NCI-H2227 (cell line): ENCODE data around the gene DSCAML1.
"Not testable (repeated sequence)": the region's sequence is repeated elsewhere in the genome, so short reads cannot be mapped to it uniquely, and the experiment has no call there.

Source experiments
- DNase-seq: peaks from one replicate; lab custom pipeline; 2025; ENCODE audit not compliant: unreplicated experiment; lab: John Stamatoyannopoulos, UW

Gene DSCAML1

DNA sequence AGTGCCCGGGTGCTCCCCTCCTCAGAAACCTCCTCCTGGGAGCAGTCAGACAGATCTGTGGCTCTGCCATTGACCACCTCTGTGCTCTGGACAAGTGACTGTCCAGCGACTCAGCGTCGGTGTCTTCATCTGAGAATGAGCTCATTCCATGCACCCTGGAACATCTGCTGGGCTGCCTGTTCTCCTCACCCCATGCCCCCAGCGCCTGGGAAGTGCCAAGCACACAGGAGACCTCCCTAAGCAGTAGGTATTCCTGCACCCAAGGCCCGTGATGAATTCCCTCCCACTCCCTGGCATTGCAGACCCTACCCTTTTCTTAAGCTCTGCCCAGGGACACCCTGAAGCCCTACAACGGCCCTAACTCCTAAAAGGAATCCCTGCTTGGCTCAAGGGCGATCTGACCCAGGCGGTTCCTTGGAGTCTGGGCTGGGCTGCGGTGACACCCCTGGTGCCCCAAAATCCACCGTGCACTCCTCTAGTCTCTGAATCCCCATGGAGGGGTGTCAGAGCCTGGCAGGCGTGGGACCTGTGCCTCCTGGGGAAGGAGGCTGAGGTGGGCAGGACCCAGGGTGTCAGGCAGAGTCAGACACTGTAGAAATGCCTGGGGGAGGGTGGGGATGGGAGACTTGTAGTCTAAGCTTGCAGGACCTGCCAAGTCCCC lies 377.4 kb downstream of the DSCAML1 start:
- no peak for DNase-seq

- DNase-seq: no peak
Observed at GRCh38 chr11:117418737-117419481, 378.1 kb downstream of the DSCAML1 start.

GRCh38 chr11:117417856-117418255 lies 379.2 kb downstream of the DSCAML1 start:
- DNase-seq: no peak

DNA sequence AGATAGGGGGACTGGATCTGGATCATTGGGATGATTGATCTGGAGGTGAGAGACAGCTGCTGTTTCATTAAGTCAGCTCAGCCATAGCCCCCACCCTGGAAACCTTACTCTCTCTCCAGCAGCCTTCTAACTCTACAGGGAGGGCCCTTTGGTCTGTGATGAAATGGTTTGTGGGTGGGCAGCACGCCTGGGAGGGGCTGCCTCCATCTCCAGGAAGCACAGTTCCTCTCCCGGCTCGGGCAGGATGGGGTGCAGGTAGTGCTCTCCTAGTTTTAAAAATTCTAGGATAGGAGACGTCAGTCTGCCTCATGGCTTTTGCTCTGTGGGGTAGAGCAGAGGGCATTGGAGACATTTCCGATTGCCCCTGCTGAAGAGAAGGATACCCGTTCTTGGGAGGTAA lies 379.7 kb downstream of the DSCAML1 start:
- no peak for DNase-seq

GRCh38 chr11:117415358-117415896 lies 381.6 kb downstream of the DSCAML1 start:
- no peak for DNase-seq

- DNase-seq: no peak
Observed at GRCh38 chr11:117414724-117415123, 382.3 kb downstream of the DSCAML1 start.

DNA sequence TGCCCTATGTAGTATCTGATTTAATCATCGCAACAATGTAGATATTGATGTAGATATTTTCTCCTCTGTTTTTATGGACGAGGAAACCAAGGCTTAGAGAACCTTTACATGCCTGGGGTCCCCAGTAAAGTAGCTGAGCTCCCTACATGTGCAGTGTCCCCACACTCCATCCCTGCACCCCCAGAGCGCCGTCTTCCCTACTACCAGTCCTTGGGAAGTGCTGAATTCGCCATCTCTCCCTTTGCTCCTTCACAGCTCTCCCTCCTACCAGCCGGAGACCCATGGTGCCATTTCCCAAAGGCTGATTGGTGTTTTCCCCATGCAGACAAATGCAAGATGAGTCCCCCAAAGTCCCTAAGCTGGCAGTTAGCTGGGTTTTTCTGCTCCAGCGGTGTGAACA lies 383.4 kb downstream of the DSCAML1 start:
- DNase-seq: no peak

DNA sequence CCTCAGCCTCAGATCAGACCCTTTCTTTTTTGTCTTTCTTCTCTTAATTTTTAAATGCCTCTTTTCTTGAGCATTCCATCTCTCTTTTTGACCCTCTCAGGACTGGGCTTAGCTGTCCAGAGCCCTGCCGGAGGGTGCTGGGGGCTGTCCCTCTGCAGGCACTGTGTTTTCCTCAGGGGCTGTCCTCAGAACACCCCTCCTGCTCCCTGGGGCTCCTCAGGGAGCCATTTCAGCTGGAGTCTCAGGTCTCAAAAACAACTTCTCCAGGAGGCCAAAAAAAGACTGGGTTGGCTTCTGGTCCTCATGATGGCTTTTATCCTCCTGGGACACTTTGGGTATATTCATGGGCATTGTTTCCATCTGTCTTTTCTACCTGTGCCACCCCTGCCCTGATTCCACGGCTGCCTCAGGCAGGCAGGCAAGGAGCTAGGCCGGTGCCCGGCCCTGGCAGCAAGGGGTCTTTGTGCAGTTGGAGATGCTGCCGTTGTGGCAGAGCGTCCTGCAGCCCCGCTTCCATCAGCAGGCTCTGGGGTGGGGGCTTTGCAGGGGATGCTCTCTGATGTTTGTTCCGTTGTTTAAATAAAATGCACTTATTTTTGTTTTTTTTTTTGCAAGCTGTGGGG lies 384.3 kb downstream of the DSCAML1 start:
- no peak for DNase-seq

GRCh38 chr11:117412176-117412575 lies 384.8 kb downstream of the DSCAML1 start:
- no peak for DNase-seq

DNA sequence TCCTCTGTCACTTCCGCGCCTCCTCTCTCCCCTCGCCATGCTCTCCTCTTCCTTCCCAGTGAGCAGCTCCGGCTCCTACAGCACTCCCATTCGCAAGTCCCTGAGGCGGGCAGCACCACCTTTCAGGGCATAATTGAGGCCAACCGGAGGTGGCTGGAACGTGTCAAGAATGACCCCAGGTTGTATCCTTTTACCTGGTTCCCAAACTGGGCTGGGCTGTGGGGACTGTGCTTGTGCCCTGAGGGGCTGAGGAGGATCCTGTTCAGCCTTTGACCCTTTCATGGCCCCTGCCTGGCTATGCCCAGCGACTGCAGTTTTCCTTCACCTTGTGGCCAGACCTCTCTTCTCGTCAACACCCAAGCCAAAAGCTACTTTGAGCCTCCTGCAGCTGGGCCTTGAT lies 385.3 kb downstream of the DSCAML1 start:
- DNase-seq: no peak

GRCh38 chr11:117410861-117411710 lies 385.9 kb downstream of the DSCAML1 start:
- DNase-seq: peak; percentile 82

- DNase-seq: no peak
Observed at GRCh38 chr11:117410238-117410637, 386.8 kb downstream of the DSCAML1 start.

- no peak for DNase-seq
Observed at GRCh38 chr11:117409511-117409910, 387.5 kb downstream of the DSCAML1 start.

GRCh38 chr11:117408356-117408755 lies 388.7 kb downstream of the DSCAML1 start:
- DNase-seq: no peak

- DNase-seq: no peak
Observed at GRCh38 chr11:117407016-117407415, 390.0 kb downstream of the DSCAML1 start.

GRCh38 chr11:117405898-117406297 lies 391.1 kb downstream of the DSCAML1 start:
- DNase-seq: not testable (repeated sequence)

GRCh38 chr11:117399100-117399840 lies 397.7 kb downstream of the DSCAML1 start:
- not testable (repeated sequence) for DNase-seq

- DNase-seq: not testable (repeated sequence)
Observed at GRCh38 chr11:117398618-117399017, 398.4 kb downstream of the DSCAML1 start.

GRCh38 chr11:117396970-117397369 lies 400.0 kb downstream of the DSCAML1 start:
- no peak for DNase-seq

DNA sequence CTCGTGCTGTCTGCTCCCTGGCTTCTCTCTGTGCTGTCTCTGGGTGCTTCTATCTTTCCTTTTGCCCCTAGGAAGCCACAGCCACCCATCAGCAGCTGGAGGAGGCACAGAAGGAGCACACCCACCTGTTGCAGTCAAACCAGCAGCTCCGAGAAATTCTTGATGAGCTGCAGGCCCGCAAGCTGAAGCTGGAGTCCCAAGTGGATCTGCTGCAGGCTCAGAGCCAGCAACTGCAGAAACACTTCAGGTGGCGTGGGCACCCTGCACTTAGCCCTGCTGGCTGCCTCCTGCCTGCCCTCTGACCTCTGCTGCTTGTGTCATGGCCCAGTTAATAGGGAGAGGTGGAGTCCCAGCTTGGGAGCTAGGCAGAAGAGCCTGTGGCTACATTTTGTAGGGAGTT lies 401.5 kb downstream of the DSCAML1 start:
- DNase-seq: no peak
